Immature natural killer cell (primary cell): Measurements from ENCODE around the gene NXPE1. TPM values are rescaled to one million over a fixed set of nuclear protein-coding genes. Genes with fewer than 3 reads are reported as not detected.

Experiments
- DNase-seq, 3 donors: peaks; one replicate each; pipeline ENCODE4 v3.0.0; 2022; ENCODE audit warnings: mixed read lengths in 1 of 3
- H3K27ac Mint-ChIP-seq, 6 donors: one replicate each; pipeline ENCODE4 v1.8.0; 2020; ENCODE audit warnings: mixed read lengths in 6 of 6, mild to moderate bottlenecking in 5 of 6, inconsistent platforms in 4 of 6, moderate library complexity in 3 of 6
- H3K27me3 Mint-ChIP-seq, 3 donors: one replicate each; pipeline ENCODE4 v1.8.0; 2020 to 2021; ENCODE audit warnings: low read depth in 3 of 3, mild to moderate bottlenecking in 3 of 3, mixed read lengths in 3 of 3, moderate library complexity in 3 of 3, inconsistent platforms in 1 of 3
- H3K36me3 Mint-ChIP-seq, 3 donors: one replicate each; pipeline ENCODE4 v1.8.0; 2020; ENCODE audit warnings: mixed read lengths in 3 of 3, inconsistent platforms in 2 of 3, mild to moderate bottlenecking in 2 of 3
- H3K4me1 Mint-ChIP-seq, 2 donors: one replicate each; pipeline ENCODE4 v1.8.0; 2020; ENCODE audit warnings: inconsistent platforms in 2 of 2, mild to moderate bottlenecking in 2 of 2, mixed read lengths in 2 of 2, moderate library complexity in 1 of 2
- H3K4me3 Mint-ChIP-seq, 5 donors: one replicate each; pipeline ENCODE4 v1.8.0; 2020; ENCODE audit warnings: mild to moderate bottlenecking in 5 of 5, mixed read lengths in 5 of 5, inconsistent platforms in 3 of 5, moderate library complexity in 3 of 5
- H3K9me3 Mint-ChIP-seq, 6 donors: one replicate each; pipeline ENCODE4 v1.8.0; 2020; ENCODE audit warnings: mild to moderate bottlenecking in 6 of 6, mixed read lengths in 6 of 6, inconsistent platforms in 4 of 6, moderate library complexity in 3 of 6
- polyA plus RNA-seq, 3 donors: library from polyadenylated mRNA; unstranded; fragments of 300-500 nt; fragmentation: Illumina TruSeq; gene quantifications; one replicate each; pipeline ENCODE4 v1.2.3, GENCODE V29; 2021

Gene NXPE1
- polyA plus RNA-seq, 3 donors from 2014 or later, result not detected

DNA sequence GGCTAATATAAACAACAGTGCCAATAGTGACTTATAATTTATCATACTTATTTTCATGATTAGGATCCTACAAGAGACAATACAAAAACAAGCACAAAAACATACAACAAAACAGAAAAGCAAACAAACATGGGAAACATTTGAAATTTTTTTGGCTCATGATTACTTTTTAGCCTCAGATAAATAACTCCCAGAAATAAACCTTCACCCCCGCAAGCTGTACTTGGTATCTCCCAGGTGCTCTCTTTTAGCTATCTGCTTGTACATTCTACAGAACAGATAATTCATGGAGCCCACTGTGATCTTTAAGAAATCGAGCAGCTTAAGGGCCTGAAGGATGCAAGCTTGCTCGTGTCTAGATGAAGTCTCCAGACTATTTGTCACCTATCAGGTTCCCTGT is 35.0 kb upstream of the NXPE1 start:
- Mint-ChIP-seq H3K4me1 (no peaks in the 10 kb centered on the region), H3K27ac (no peak overlapping the region), H3K9me3 (peaks cover 0 to 3% (median 0%) of the 10 kb centered on the region in 6 donors), H3K36me3 (no peaks in the 10 kb centered on the region), H3K27me3 (peaks cover 0 to 6% (median 1%) of the 10 kb centered on the region in 3 donors), H3K4me3 (no peak overlapping the region)
- no peak for DNase-seq

GRCh38 chr11:114587398-114587953 is 27.8 kb upstream of the NXPE1 start:
- Mint-ChIP-seq H3K27me3 (peaks cover 0 to 8% (median 3%) of the 10 kb centered on the region in 3 donors), H3K27ac (no peak overlapping the region), H3K4me3 (no peak overlapping the region), H3K9me3 (peaks cover 18 to 33% (median 21%) of the 10 kb centered on the region in 6 donors), H3K4me1 (no peaks in the 10 kb centered on the region), H3K36me3 (peaks cover 0 to 12% (median 10%) of the 10 kb centered on the region in 3 donors)
- DNase-seq, result no peak

DNA sequence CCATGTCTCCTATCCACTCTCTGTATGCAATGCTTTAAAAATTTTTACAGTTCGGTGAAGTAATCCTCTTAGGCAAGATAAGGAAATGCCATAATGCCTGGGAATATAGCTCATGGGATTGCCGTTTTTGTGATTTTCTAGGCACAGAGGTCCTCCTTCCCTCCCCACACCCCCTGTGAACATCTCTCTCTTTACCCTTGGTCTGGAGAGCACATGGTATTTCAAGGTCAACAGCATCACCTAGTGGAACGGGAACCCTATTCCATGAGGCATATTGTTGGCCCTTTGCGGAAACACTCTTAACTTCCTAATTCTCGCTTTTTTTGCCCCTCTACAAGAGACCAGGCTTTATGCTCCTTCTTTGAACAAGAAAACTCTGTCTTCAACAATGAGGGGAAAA is 27.1 kb upstream of the NXPE1 start:
- Mint-ChIP-seq H3K36me3 (peaks cover 0 to 12% (median 10%) of the 10 kb centered on the region in 3 donors), H3K27me3 (peaks cover 0 to 8% (median 1%) of the 10 kb centered on the region in 3 donors), H3K27ac (no peak overlapping the region), H3K4me3 (no peak overlapping the region), H3K9me3 (peaks cover 18 to 33% (median 21%) of the 10 kb centered on the region in 6 donors), H3K4me1 (no peaks in the 10 kb centered on the region)
- DNase-seq, result no peak

GRCh38 chr11:114571712-114572111 is 12.0 kb upstream of the NXPE1 start:
- H3K4me3 Mint-ChIP-seq, result no peak overlapping the region
- H3K36me3 Mint-ChIP-seq, result no peaks in the 10 kb centered on the region
- DNase-seq, result no peak
- no peaks in the 10 kb centered on the region for H3K4me1 Mint-ChIP-seq
- no peak overlapping the region for H3K27ac Mint-ChIP-seq
- H3K9me3 Mint-ChIP-seq, result peaks cover 0 to 6% (median 2%) of the 10 kb centered on the region in 6 donors
- peaks cover 0 to 16% (median 3%) of the 10 kb centered on the region in 3 donors for H3K27me3 Mint-ChIP-seq

DNA sequence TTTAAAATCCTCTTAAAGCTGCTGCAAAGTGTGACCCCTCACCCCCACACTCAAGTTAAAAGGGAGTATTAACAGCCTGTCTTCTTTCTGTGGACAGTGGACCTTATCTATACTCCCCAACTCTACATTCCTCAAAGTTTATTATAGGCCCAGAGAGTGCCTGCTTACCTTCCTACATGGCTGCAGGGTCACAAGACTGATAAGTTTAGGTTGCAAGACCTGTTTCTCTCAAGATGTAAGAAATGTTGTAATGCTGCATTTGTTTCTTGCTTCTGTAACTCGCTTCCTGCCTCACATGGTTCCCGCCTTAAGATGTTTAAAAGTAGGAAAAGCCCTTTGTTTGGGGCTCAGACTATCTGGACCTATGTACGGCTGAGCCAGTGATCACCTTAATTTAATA is 10.1 kb upstream of the NXPE1 start:
- Mint-ChIP-seq H3K4me1 (no peaks in the 10 kb centered on the region), H3K27ac (no peak overlapping the region), H3K27me3 (peaks cover 0 to 12% (median 6%) of the 10 kb centered on the region in 3 donors), H3K9me3 (peaks cover 0 to 6% (median 2%) of the 10 kb centered on the region in 6 donors), H3K4me3 (no peak overlapping the region), H3K36me3 (no peaks in the 10 kb centered on the region)
- DNase-seq, result no peak

DNA sequence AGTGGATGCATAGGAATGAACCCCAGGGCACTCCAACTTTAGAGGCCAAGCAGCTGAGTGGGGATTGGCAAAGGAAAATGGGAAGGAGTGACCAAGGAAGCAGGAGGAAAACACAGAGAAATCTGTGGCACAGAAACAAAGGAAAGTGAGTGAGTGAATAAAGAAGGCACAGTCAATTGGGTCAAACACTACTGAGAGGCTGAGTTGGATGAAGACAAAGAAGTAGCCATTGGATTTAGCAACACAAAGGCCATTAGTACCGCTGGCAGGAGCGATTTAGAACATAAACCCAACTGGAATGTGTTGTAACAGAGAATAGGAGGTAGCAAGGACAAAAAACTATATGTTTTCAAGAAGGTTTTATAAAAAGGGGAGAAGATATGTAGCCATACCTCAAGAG is 6.6 kb upstream of the NXPE1 start:
- Mint-ChIP-seq H3K4me3 (no peak overlapping the region), H3K36me3 (no peaks in the 10 kb centered on the region), H3K4me1 (no peaks in the 10 kb centered on the region)

DNA sequence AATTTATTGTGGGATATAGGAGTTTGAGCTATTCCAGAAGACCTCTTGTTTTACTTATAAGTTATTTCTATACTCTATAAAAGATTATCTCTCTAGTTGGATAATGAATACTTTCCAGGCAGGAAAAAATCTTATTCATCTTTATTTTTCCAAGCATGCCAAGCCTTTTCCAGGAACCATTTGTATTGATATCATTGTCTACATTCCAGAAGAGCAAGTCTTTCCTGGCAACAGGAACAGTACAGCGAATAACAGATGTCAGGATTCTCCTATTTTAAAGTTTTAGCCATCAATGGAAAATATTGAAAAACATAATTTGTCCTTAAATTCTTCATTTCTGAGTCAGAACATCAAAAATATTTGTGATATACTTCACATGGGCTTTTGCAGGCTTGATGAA is 5.2 kb upstream of the NXPE1 start:
- Mint-ChIP-seq H3K4me1 (no peaks in the 10 kb centered on the region), H3K4me3 (no peak overlapping the region), H3K27ac (no peak overlapping the region), H3K27me3 (peaks cover 3 to 9% (median 4%) of the 10 kb centered on the region in 3 donors), H3K36me3 (no peaks in the 10 kb centered on the region), H3K9me3 (peaks cover 0 to 7% (median 0%) of the 10 kb centered on the region in 6 donors)
- DNase-seq, result no peak

More for the DNA sequence above, 6.6 kb upstream of the NXPE1 start:
- Mint-ChIP-seq H3K27me3 (peaks cover 0 to 12% (median 3%) of the 10 kb centered on the region in 3 donors), H3K27ac (no peak overlapping the region), H3K9me3 (peaks cover 0 to 7% (median 0%) of the 10 kb centered on the region in 6 donors)
- DNase-seq, result no peak

GRCh38 chr11:114563077-114563476 is 3.4 kb upstream of the NXPE1 start:
- Mint-ChIP-seq H3K4me3 (no peak overlapping the region), H3K4me1 (no peaks in the 10 kb centered on the region), H3K36me3 (no peaks in the 10 kb centered on the region), H3K27ac (no peak overlapping the region), H3K27me3 (peaks cover 3 to 6% (median 4%) of the 10 kb centered on the region in 3 donors), H3K9me3 (peaks cover 0 to 7% (median 0%) of the 10 kb centered on the region in 6 donors)
- no peak for DNase-seq

GRCh38 chr11:114562166-114562916 is 2.7 kb upstream of the NXPE1 start:
- H3K9me3 Mint-ChIP-seq, result peaks cover 0 to 7% (median 0%) of the 10 kb centered on the region in 6 donors
- H3K4me3 Mint-ChIP-seq, result no peak overlapping the region
- H3K27ac Mint-ChIP-seq, result no peak overlapping the region
- no peaks in the 10 kb centered on the region for H3K4me1 Mint-ChIP-seq
- H3K36me3 Mint-ChIP-seq, result no peaks in the 10 kb centered on the region
- DNase-seq, result no peak
- peaks cover 5 to 6% (median 5%) of the 10 kb centered on the region in 3 donors for H3K27me3 Mint-ChIP-seq

GRCh38 chr11:114556135-114556534 is 3.5 kb downstream of the NXPE1 start:
- no peaks in the 10 kb centered on the region for H3K4me1 Mint-ChIP-seq
- H3K27me3 Mint-ChIP-seq, result peaks cover 0 to 7% (median 3%) of the 10 kb centered on the region in 3 donors
- H3K4me3 Mint-ChIP-seq, result no peak overlapping the region
- no peak for DNase-seq
- no peaks in the 10 kb centered on the region for H3K36me3 Mint-ChIP-seq
- no peak overlapping the region for H3K27ac Mint-ChIP-seq
- no peaks in the 10 kb centered on the region for H3K9me3 Mint-ChIP-seq

- Mint-ChIP-seq H3K27me3 (peaks cover 3% of the 10 kb centered on the region in 3 donors), H3K4me3 (no peak overlapping the region), H3K9me3 (peaks cover 0 to 3% (median 0%) of the 10 kb centered on the region in 6 donors), H3K4me1 (no peaks in the 10 kb centered on the region), H3K27ac (no peak overlapping the region), H3K36me3 (no peaks in the 10 kb centered on the region)
- no peak for DNase-seq
Observed at GRCh38 chr11:114553642-114554041, 6.0 kb downstream of the NXPE1 start.

DNA sequence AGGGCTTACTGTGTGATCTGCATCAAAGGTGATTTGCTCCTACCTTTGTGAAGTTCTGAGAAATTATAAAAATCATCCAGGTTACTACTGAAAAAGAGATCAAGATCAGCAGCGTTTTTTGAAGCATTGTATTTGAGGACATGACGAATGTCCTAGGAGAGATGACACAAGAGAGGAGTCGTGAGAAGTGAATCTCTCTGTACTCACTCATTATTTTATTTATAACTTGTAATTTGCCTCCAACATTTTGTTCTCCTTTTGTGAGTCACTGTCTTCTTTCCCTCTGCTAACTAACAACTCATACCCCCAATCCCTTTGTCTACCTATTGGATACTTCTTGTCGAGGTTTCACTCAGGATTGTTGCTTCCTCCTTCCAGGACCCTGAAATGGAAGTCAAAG is 8.6 kb downstream of the NXPE1 start:
- Mint-ChIP-seq H3K4me3 (no peak overlapping the region), H3K27me3 (peaks cover 1 to 3% (median 3%) of the 10 kb centered on the region in 3 donors), H3K27ac (no peak overlapping the region)

DNA sequence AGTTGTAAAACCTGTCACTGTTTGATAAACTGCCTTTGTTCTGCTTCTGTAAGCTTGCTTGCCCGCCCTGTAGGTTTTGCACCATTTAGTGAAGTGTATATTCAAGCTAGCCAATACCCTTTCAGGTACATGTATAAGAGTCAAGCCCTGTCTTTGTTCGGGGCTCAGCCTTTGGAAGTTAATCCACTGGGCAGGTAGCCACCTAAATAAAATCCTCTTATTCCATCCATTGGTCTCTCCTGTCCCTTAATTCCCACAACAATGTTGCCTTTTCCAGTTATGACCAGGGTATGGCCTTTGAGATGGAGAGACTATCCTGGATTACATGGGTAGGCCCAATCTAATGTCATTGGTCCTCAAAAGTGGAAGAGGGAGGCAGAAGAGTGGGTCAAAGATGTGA is 34.0 kb downstream of the NXPE1 start:
- H3K36me3 Mint-ChIP-seq, result no peaks in the 10 kb centered on the region
- H3K4me1 Mint-ChIP-seq, result no peaks in the 10 kb centered on the region
- peaks cover 0 to 11% (median 2%) of the 10 kb centered on the region in 3 donors for H3K27me3 Mint-ChIP-seq
- no peak overlapping the region for H3K4me3 Mint-ChIP-seq
- no peak for DNase-seq
- H3K27ac Mint-ChIP-seq, result no peak overlapping the region
- peaks cover 11 to 25% (median 13%) of the 10 kb centered on the region in 6 donors for H3K9me3 Mint-ChIP-seq

More for the DNA sequence above, 8.6 kb downstream of the NXPE1 start:
- Mint-ChIP-seq H3K4me1 (no peaks in the 10 kb centered on the region), H3K9me3 (peaks cover 0 to 3% (median 0%) of the 10 kb centered on the region in 6 donors), H3K36me3 (no peaks in the 10 kb centered on the region)
- DNase-seq, result no peak

GRCh38 chr11:114524122-114524521 is 35.6 kb downstream of the NXPE1 start:
- Mint-ChIP-seq H3K27me3 (peaks cover 0 to 11% (median 2%) of the 10 kb centered on the region in 3 donors), H3K27ac (no peak overlapping the region), H3K4me3 (no peak overlapping the region), H3K4me1 (no peaks in the 10 kb centered on the region), H3K36me3 (no peaks in the 10 kb centered on the region), H3K9me3 (peaks cover 6 to 25% (median 13%) of the 10 kb centered on the region in 6 donors)
- no peak for DNase-seq
